ENCODE measurements around the gene MFSD2B.

DNA sequence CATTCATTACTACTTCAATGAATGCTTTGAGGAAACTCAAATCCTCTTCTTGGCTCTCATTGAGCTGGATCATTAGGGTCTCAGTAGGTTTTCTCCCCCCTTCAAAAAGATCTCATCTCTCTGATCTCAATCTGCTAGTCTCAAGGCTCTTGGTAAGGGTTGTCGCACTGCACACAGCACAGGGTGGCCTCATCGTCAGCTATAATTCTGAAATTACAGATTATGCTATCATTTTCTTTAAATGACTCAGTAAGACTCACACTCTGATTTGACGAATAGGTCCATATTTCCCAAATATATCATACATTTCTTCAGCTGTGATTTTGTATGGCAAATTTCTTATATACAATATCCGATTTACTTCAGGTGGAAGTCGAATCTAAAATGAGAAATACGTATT is 63.9 kb downstream of the MFSD2B start:
- TF ChIP-seq CTCF (optimal IDR thresholded peaks at IDR 0.05 in 1 of 3, IDR thresholded peaks at IDR 0.05 in 1 of 3, conservative IDR thresholded peaks at IDR 0.05 in 1 of 3; ENCODE audit: extremely low read depth in 1 of 3, insufficient read depth in 2 of 3, low read length in 3 of 3) (no peak), EZH2 (IDR thresholded peaks at IDR 0.05; ENCODE audit: low read length) (no peak)

All from keratinocyte (primary cell).